A549 treated with dexamethasone at 1 μM for 4 hours (cell line): ENCODE data around the gene M6PR. TPM values are rescaled to one million over a fixed set of nuclear protein-coding genes. Genes with fewer than 3 reads are reported as not detected.

Source experiments
- total RNA-seq: library from RNA; stranded (reverse); fragments of 200-300 nt; extraction: Qiagen RNA extraction; gene quantifications from 5 replicates; pipeline ENCODE4 v1.2.3, GENCODE V29; 2022

The M6PR gene
- 148 to 168 TPM (median 161 TPM) in 5 replicates for total RNA-seq

DNA sequence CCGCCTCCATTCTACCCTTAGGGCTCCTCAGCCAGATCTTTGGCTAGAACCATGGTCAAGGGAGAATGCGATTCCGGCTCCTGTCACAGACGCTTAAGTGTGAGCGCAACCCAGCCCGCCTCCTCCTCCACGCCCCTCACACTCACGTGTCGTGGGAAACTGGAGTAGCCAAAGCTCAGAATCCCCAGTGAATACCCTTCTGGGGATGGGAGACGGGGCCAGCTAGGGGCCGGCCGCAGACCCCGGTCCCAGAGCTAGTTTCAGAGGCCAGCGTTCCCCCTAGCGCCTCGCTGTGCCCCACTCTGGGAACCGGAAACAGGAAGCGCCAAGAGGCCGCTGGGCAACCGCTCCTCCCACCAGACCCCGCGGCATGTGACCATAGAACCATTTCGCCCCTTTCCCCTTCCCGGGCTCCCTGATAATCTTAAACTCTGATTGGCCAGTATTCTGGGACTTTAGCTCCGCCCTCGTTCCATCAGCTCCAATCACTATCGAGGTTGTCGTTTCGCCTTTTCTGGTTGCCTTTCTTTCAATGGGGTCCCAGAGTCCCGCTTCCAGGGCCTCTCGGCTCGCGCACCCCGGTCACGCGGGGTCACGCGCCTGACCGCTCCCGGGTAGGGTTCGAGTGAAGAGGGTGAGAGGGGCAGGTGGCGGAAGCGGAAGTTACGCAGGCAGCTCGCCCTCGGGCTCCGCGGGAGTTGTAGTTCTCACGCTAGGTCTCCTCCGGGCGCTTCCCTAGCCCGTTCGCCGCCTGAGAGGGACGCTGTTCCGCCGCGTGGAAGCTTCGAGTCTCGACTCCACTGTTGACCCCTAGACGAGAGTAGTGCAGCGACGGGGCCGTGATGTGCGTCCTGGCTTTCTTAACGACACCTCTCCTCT lies at the start of gene M6PR:
TSS of gene M6PR (minus strand) at position 304 of the 879 bp plus-strand sequence. CDS start 3,241 bp downstream, outside the sequence.

DNA sequence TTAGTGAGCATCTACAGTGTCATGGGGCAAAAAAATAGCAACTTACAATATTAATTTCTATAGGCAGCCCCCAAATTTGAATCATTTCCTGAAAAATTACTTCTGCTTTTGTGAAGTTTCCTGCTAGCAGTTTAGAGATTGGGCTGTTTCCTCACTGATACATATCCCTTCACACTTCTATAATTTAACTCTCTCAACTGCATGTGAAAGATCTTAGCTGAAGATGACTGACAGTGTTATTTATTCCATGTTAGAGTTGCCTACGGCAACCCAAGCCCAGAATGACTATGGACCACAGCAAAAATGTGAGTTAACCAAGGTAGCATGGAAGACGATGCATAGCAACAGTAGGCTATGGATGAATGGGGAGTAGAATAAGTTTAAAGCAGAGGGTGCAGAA lies 40.0 kb upstream of the M6PR start, which contains the start of gene KLRG1:
TSS of gene KLRG1 (plus strand) at position 134 of the 400 bp plus-strand sequence. CDS start at position 224, 90 bp downstream.

DNA sequence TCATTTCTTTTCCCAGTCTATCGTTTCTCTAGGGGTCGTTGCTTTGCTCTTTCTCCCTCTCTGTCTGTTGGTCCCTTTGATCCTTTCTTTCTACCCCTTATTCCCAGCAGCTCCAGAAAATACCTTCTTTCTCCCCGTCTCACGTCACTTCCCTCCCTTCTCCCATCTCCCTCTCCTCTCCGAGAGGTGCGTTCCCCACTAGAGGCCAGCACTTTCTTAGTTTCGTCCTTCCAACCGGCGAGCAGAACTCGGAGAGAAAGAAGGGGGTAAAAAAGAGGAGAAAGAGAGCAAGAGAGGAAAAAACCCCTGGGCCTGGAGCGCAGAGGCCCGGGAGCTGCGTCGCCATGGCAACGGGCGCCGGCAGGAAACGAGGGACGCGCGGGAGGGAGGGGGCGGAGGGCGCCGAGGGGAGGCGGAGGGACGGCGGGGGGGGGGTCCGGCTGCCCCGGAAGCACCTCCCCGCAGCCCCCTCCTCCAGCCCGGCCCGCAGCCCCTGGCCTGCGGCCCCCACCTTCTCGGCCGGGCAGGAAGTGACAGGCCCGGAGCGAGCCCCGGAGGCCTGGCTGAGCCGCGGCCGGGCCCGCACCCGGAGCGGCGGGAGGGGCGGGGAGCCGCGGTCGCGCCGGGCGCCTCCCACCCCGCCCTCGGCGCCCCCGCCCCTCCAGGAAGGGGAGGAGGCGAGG lies 35.3 kb downstream of the M6PR start, which contains the start of gene PHC1:
TSS of gene PHC1 (plus strand) at position 477 of the 683 bp plus-strand sequence. CDS start 3,169 bp downstream, outside the sequence.

Other genes starting within 250 kb of the M6PR start
- gene A2ML1, start 127.0 kb downstream of the M6PR start, total RNA-seq = not detected in 5 replicates
- gene PHC1, start 35.1 kb downstream of the M6PR start, total RNA-seq = 7.8 to 11.0 TPM (median 10.9 TPM) in 5 replicates
- gene KLRG1, start 39.9 kb upstream of the M6PR start, total RNA-seq = 1.1 to 2.0 TPM (median 1.5 TPM) in 5 replicates
- 0.05 to 0.23 TPM (median 0.11 TPM) in 5 replicates for gene A2M, start 166.3 kb upstream of the M6PR start, total RNA-seq